ENCODE data around the gene DUSP5.

Gene DUSP5

DNA sequence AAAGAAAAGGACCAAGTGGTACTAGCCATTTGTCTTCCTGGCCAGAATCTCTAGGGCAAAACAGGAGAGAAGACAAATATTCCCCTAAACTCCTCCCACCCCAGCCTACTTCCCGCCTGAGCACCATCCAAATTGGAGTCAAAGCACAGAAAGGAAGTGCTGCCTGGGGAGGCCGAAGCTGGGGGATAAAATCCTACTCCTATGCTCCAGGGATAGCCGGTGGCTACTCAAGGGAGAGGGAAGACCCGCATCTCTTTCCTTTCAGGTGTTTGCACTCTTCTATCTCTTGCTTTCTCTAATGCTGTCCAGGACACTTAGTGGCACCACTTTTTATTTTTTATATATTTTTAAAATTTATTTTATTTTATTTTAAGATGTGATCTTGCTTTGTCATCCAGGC is 7.1 kb upstream of the DUSP5 start:
- no peak for TF ChIP-seq POLR2A (IDR thresholded peaks at IDR 0.05; ENCODE audit: low read length)
- no peak for TF ChIP-seq GATA1 (IDR thresholded peaks at IDR 0.05; ENCODE audit: low read depth, low read length)
- DNase-seq, result no peak

GRCh38 chr10:110491346-110491745 is 6.4 kb upstream of the DUSP5 start:
- TF ChIP-seq GATA1 (IDR thresholded peaks at IDR 0.05; ENCODE audit: low read depth, low read length), result no peak
- TF ChIP-seq POLR2A (IDR thresholded peaks at IDR 0.05; ENCODE audit: low read length), result no peak
- DNase-seq, result no peak

DNA sequence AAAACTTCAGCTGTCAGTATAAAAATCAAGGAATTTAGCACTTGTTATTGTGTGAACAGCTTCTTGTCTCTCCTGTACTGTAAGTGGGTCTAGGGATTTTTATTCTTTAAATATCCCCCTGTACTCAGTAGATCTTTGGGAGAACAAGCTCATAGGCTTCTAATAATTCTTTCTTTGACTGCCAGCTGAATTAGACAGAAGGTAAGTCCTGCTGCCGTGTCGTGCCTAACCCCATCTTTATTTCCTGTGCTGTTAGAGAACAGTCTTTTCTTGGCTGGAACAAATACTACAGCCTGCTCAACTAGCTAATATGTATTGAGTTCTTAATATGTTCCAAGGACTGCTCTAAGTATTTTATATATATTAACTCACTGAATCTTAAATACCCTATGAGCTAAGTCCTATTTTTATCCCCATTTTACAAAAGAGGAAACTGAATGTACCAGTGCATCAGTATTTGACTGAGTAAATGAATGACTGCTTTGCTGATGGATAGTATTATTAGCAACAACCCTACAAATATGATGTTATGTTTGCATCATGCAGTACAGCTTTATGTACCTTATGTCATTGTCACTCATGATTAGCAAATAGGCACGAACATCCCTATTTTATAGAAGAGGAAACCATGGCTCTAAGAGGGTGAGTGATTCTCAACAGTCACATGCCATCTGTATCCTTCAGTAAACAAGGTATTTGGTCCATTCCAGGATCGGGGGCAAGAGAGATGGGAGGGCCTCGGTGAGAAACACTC is 5.5 kb upstream of the DUSP5 start:
- TF ChIP-seq POLR2A (IDR thresholded peaks at IDR 0.05; ENCODE audit: low read length) (no peak), GATA1 (IDR thresholded peaks at IDR 0.05; ENCODE audit: low read depth, low read length) (no peak)
- no peak for DNase-seq

DNA sequence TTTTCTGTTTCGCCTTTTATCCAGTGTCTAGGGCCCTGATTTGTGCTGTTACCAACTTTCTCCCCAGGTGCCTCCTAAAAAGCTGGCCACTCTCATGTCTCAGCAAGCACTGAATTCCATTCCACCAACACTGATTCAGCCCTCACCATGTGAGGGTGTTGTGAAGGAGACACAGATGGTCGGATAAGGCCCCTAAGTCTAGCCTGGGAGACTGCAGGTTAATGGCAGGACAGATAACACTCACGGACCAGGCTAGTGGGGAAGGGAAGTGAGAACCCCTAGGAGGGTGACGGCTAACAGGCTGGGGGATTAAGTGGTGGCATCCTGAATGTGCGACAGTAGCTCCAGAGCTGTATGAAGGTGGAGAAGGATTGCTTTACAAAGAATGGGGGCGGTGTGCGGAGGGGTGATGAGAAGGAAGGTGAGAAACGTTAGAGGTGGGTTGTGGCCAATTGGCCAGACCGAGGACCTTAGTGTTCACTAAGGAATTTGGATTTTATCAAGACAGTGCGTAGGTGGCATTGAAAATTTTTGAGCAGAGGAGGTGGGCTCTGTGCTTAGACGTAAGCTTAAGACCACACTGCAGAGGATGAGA is 3.8 kb upstream of the DUSP5 start:
- DNase-seq, result no peak
- TF ChIP-seq POLR2A (IDR thresholded peaks at IDR 0.05; ENCODE audit: low read length) (no peak), GATA1 (IDR thresholded peaks at IDR 0.05; ENCODE audit: low read depth, low read length) (no peak)

GRCh38 chr10:110494532-110494931 is 3.2 kb upstream of the DUSP5 start:
- no peak for DNase-seq
- no peak for TF ChIP-seq POLR2A (IDR thresholded peaks at IDR 0.05; ENCODE audit: low read length)
- no peak for TF ChIP-seq GATA1 (IDR thresholded peaks at IDR 0.05; ENCODE audit: low read depth, low read length)

DNA sequence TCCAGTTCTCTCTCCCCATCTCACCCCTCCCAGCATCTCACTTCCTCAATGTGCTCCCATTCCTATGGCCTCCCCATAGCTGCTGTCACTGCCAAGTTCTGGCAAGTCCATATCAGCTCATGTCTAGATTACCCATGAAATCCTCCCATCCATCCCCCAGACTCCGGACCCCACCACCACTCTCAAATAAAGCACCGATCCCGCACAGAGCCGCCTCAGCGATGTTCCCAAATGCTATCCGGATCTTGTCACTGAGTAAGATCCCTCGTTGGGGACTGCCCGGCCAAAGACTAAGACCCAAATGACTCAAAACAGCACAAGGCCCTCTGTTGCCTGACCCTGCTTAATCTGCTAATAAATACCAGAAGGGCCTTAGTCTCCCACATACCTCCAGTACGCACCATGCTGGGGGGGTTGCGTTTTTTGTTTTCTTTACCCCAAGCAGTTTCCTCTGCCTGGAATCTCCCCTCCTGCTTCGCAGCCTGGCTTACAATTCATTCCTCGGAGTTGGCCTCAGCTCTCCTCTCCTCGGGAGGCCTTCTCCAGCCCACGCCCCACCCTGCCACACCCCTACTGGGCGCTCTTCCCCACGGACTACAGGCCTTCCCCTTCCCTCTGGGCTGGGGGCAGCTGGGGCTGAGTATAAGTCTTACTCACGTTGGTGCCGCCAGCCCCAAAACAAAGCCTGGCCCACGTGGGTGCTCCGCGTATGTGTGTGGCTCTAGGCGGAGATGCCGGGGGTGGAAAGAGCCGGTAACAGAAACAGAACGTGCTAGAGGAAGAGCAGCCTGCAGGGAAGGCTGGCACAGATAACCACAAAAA is 1.8 kb upstream of the DUSP5 start:
- TF ChIP-seq POLR2A (IDR thresholded peaks at IDR 0.05; ENCODE audit: low read length) (no peak), GATA1 (IDR thresholded peaks at IDR 0.05; ENCODE audit: low read depth, low read length) (no peak)

GRCh38 chr10:110496553-110497437 is 912 bp upstream of the DUSP5 start:
- DNase-seq, result peak in 1 of 2 experiments; percentile 27
- no peak for TF ChIP-seq POLR2A (IDR thresholded peaks at IDR 0.05; ENCODE audit: low read length)

More for the DNA sequence above, 1.8 kb upstream of the DUSP5 start:
- DNase-seq, result peak; percentile 16 to 29

- TF ChIP-seq POLR2A (IDR thresholded peaks at IDR 0.05; ENCODE audit: low read length) (no peak), GATA1 (IDR thresholded peaks at IDR 0.05; ENCODE audit: low read depth, low read length) (no peak)
- DNase-seq, result peak; percentile 79 to 85
Observed at GRCh38 chr10:110498087-110498981, 627 bp downstream of the DUSP5 start.

- DNase-seq, result peak in 1 of 2 experiments; percentile 28
- no peak for TF ChIP-seq GATA1 (IDR thresholded peaks at IDR 0.05; ENCODE audit: low read depth, low read length)
- no peak for TF ChIP-seq POLR2A (IDR thresholded peaks at IDR 0.05; ENCODE audit: low read length)
Observed at GRCh38 chr10:110498982-110499795, 1.5 kb downstream of the DUSP5 start.

GRCh38 chr10:110499796-110500514 is 2.2 kb downstream of the DUSP5 start:
- no peak for TF ChIP-seq GATA1 (IDR thresholded peaks at IDR 0.05; ENCODE audit: low read depth, low read length)
- TF ChIP-seq POLR2A (IDR thresholded peaks at IDR 0.05; ENCODE audit: low read length), result no peak
- no peak for DNase-seq

DNA sequence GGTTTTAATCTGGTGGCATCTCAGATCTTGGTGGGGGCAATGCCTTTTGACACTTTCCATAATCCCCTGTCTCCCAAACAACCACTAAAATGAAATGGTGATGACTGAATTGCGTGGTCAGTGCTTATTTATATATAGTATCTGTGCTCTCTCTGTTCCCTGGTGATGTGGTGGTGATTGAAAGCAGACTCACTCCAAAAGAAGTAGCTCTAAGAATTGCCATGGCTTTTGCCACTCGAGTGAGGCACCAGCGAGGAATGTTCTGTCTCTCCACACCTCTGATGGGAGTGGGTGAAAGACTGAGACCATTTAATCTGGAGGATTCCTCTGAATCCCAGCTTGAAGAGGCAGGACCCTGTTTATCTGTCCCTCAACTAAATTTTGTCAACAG is 2.8 kb downstream of the DUSP5 start:
- peak in 1 of 2 experiments; percentile 40 for DNase-seq
- no peak for TF ChIP-seq GATA1 (IDR thresholded peaks at IDR 0.05; ENCODE audit: low read depth, low read length)
- TF ChIP-seq POLR2A (IDR thresholded peaks at IDR 0.05; ENCODE audit: low read length), result no peak
